GM10248 (cell line): ENCODE measurements around the gene ADIPOR2.
"Not testable (repeated sequence)": the region's sequence is repeated elsewhere in the genome, so short reads cannot be mapped to it uniquely, and the experiment has no call there.

Experiments
- CTCF ChIA-PET: fragments of 300-600 bp; sonication (Branson Sonifier 250); formaldehyde crosslinking; extraction: SDS; loops from one replicate; lab custom pipeline; 2021; ENCODE audit warnings: antibody characterized with exemption; lab: Yijun Ruan, JAX
- POLR2A ChIA-PET: fragments of 350-650 bp; sonication (Branson Sonifier 250); formaldehyde crosslinking; extraction: SDS; loops from one replicate; lab custom pipeline; 2020; ENCODE audit warnings: antibody characterized with exemption; lab: Yijun Ruan, JAX
- DNase-seq: peaks from one replicate; pipeline ENCODE4 v3.0.0; 2012; ENCODE audit errors: extremely low spot score
- CTCF ChIP-seq: IDR thresholded peaks from 2 replicates; pipeline ENCODE4 v1.5.1; 2012; ENCODE audit warnings: mild to moderate bottlenecking, low read depth; ENCODE audit errors: extremely low read depth, missing control alignments, control extremely low read depth

ADIPOR2 gene

DNA sequence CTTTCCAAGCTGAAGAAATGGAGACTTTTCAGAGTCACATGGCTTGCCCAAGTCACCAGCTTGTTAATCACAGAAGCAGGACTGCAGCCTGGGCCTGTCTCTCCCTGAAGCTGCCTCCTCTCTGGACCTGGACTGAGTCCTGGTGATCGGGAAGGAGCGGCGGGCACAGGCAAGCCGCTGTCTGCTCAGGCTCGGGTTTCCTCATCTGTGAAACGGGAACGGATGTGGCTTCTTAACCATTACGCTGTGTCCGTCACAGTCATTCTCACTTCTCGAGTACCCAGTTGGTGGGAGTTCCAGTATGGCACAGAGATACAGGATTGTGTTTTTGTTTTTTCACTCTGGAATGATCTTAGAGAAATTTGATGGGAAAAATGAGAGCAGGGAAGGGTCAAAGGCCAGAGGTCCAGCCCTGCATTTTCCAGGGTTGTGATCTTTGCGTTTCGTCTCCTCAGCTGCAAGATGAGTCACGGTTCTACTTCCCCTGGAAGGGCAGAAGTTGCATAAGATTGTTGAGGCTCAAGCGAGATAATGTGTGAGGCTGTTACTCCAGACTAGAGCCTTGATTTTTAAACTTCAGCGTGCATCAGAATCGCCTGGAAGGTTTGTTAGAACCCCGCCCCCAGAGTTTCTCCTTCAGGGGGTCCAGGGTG lies 121.9 kb downstream of the ADIPOR2 start:
- ChIA-PET POLR2A (no interaction called here), CTCF (interaction anchor here (1.0 to 2.0 kb wide), 2 partner anchors 21 to 127 kb away, joined by 3 to 8 read pairs; no protein-coding TSS in a partner anchor)
- DNase-seq = no peak
- TF ChIP-seq CTCF = no peak

GRCh38 chr12:1814266-1814665 lies 123.4 kb downstream of the ADIPOR2 start:
- DNase-seq = no peak
- ChIA-PET CTCF (interaction anchor here (0.7 to 1.1 kb wide), 2 partner anchors 14 to 126 kb away, joined by 3 read pairs; no protein-coding TSS in a partner anchor), POLR2A (no interaction called here)

DNA sequence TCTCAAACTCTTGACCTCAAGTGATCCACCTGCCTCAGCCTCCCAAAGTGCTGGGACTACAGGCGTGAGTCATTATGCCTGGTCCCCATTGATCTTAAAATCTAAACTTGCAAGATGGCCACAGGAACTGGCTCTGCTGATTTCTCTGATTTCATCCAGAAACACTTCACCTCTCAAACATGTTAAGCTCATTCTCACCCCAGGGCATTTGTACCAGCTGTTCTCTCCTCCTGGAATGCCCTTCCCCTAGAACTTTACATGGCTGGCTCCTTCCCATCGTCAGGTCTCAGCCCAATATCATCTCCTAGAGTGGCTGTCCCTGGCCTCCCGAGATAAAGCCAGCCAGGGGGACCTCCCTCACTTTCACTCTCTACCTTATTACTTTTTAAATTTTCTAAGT lies 124.2 kb downstream of the ADIPOR2 start:
- ChIA-PET POLR2A (no interaction called here), CTCF (interaction anchor here (1.6 kb wide), 1 partner anchor 10 kb away, joined by 5 read pairs; no protein-coding TSS in a partner anchor)
- TF ChIP-seq CTCF = no peak
- no peak for DNase-seq

More at GRCh38 chr12:1814266-1814665, 123.4 kb downstream of the ADIPOR2 start:
- no peak for TF ChIP-seq CTCF

GRCh38 chr12:1815814-1816729 lies 125.2 kb downstream of the ADIPOR2 start:
- TF ChIP-seq CTCF = no peak
- no peak for DNase-seq
- ChIA-PET CTCF (interaction anchor here (1.6 kb wide), 1 partner anchor 9 kb away, joined by 5 read pairs; no protein-coding TSS in a partner anchor), POLR2A (no interaction called here)

GRCh38 chr12:1816730-1817348 lies 126.0 kb downstream of the ADIPOR2 start:
- ChIA-PET POLR2A (no interaction called here), CTCF (interaction anchor here (1.6 kb wide), 1 partner anchor 8 kb away, joined by 5 read pairs; no protein-coding TSS in a partner anchor)
- no peak for TF ChIP-seq CTCF

GRCh38 chr12:1817928-1818327 lies 127.1 kb downstream of the ADIPOR2 start:
- CTCF ChIA-PET, DNase-seq, POLR2A ChIA-PET: not testable (repeated sequence)

More at GRCh38 chr12:1816730-1817348, 126.0 kb downstream of the ADIPOR2 start:
- no peak for DNase-seq
